Measurements from ENCODE around the gene HEATR9.

HEATR9 gene

GRCh38 chr17:35807371-35808144 is 61.1 kb downstream of the HEATR9 start:
- no peak for DNase-seq
